SK-N-MC (cell line): Measurements from ENCODE around the gene CPLX3.

Source experiments
- DNase-seq: peaks from one replicate; pipeline ENCODE4 v3.0.0-alpha.2; 2011; ENCODE audit warnings: low read depth, low spot score
- H3K27ac ChIP-seq: fragments of 200-600 bp; sonication (generic); 2 replicates; pipeline ENCODE4 v1.5.1; 2016; ENCODE audit warnings: mixed run types
- H3K36me3 ChIP-seq: fragments of 200-600 bp; sonication (generic); 2 replicates; pipeline ENCODE4 v1.6.1; 2017; ENCODE audit warnings: antibody characterized with exemption, low read length, mixed read lengths; ENCODE audit not compliant: insufficient read depth
- H3K4me3 ChIP-seq: fragments of 200-600 bp; sonication (generic); 2 replicates; pipeline ENCODE4 v1.5.1; 2016
- H3K9ac ChIP-seq: fragments of 200-600 bp; sonication (generic); 2 replicates; pipeline ENCODE4 v1.8.0; 2017; ENCODE audit warnings: mixed run types, mixed read lengths; ENCODE audit not compliant: insufficient read length
- H3K9me3 ChIP-seq: fragments of 200-600 bp; sonication (generic); 2 replicates; pipeline ENCODE4 v1.6.1; 2017; ENCODE audit warnings: low read depth, mild to moderate bottlenecking, antibody characterized with exemption, low read length, moderate library complexity, mixed read lengths
- EZH2 ChIP-seq: fragments of 200-600 bp; sonication (generic); IDR thresholded peaks from one replicate; pipeline ENCODE4 v1.6.1; 2017; ENCODE audit warnings: antibody characterized with exemption
- FOXP2 ChIP-seq: optimal IDR thresholded peaks from 2 replicates; pipeline ENCODE3; 2011; ENCODE audit warnings: mild to moderate bottlenecking, moderate library complexity; ENCODE audit not compliant: insufficient read depth; ENCODE audit errors: extremely low read length, control extremely low read depth
- POLR2AphosphoS5 ChIP-seq: IDR thresholded peaks from 2 replicates; pipeline ENCODE4 v1.6.1; 2012; ENCODE audit warnings: mild to moderate bottlenecking, low read depth, low read length, borderline replicate concordance

The CPLX3 gene

GRCh38 chr15:74840851-74841775, 14.7 kb downstream of the CPLX3 start:
- Histone ChIP-seq H3K9ac (no peak overlapping the region), H3K27ac (no peak overlapping the region), H3K9me3 (no peaks in the 10 kb centered on the region), H3K4me3 (peak overlapping the region; percentile 100), H3K36me3 (no peaks in the 10 kb centered on the region; the same call in 1 of the 2 replicates)
- TF ChIP-seq FOXP2: no peak
- no peak for TF ChIP-seq POLR2AphosphoS5
- no peak for TF ChIP-seq EZH2
- DNase-seq: no peak

- DNase-seq: no peak
- no peak overlapping the region for H3K27ac ChIP-seq
These were observed 15.5 kb downstream of the CPLX3 start for GRCh38 chr15:74841891-74842373.

GRCh38 chr15:74842581-74843444, 16.4 kb downstream of the CPLX3 start, which contains the start of gene ULK3:
TSS of gene ULK3 (minus strand) at chr15:74843156. CDS start at chr15:74843105, 51 bp downstream.
- no peak for DNase-seq
- TF ChIP-seq POLR2AphosphoS5 (peak; percentile 79), FOXP2 (no peak)
- no peaks in the 10 kb centered on the region for H3K9me3 ChIP-seq
- peak within 1 kb of the TSS; percentile 100 for H3K4me3 ChIP-seq
- peak within 1 kb of the TSS; percentile 95 for H3K9ac ChIP-seq
- H3K27ac ChIP-seq: peak within 1 kb of the TSS; percentile 91
- peaks cover 4% of the 10 kb centered on the region; the same call in 1 of the 2 replicates for H3K36me3 ChIP-seq

More at GRCh38 chr15:74841891-74842373, 15.5 kb downstream of the CPLX3 start:
- H3K9me3 ChIP-seq: no peaks in the 10 kb centered on the region
- TF ChIP-seq FOXP2 (no peak), EZH2 (no peak), POLR2AphosphoS5 (no peak)
- no peaks in the 10 kb centered on the region; the same call in 1 of the 2 replicates for H3K36me3 ChIP-seq
- peak overlapping the region; percentile 100 for H3K4me3 ChIP-seq
- peak overlapping the region; percentile 95 for H3K9ac ChIP-seq

GRCh38 chr15:74843445-74843828, 17.0 kb downstream of the CPLX3 start:
- Histone ChIP-seq H3K36me3 (peaks cover 9% of the 10 kb centered on the region; the same call in 1 of the 2 replicates), H3K27ac (peak overlapping the region; percentile 91), H3K4me3 (peak overlapping the region; percentile 100), H3K9ac (peak overlapping the region; percentile 76), H3K9me3 (no peaks in the 10 kb centered on the region)
- TF ChIP-seq POLR2AphosphoS5: no peak
- TF ChIP-seq FOXP2: no peak
- no peak for TF ChIP-seq EZH2
- DNase-seq: no peak

GRCh38 chr15:74843891-74844299, 17.5 kb downstream of the CPLX3 start:
- DNase-seq: no peak
- Histone ChIP-seq H3K27ac (peak overlapping the region; percentile 91), H3K9me3 (no peaks in the 10 kb centered on the region), H3K9ac (peak overlapping the region; percentile 76), H3K4me3 (no peak overlapping the region), H3K36me3 (peaks cover 12% of the 10 kb centered on the region; the same call in 1 of the 2 replicates)
- TF ChIP-seq POLR2AphosphoS5: no peak

- H3K9ac ChIP-seq: no peak overlapping the region
- peak overlapping the region; percentile 40; the same call in 1 of the 2 replicates for H3K27ac ChIP-seq
- H3K36me3 ChIP-seq: peaks cover 12% of the 10 kb centered on the region; the same call in 1 of the 2 replicates
- no peak for DNase-seq
- H3K9me3 ChIP-seq: no peaks in the 10 kb centered on the region
- TF ChIP-seq FOXP2: no peak
- H3K4me3 ChIP-seq: no peak overlapping the region
These were observed 18.1 kb downstream of the CPLX3 start for GRCh38 chr15:74844319-74845207.

GRCh38 chr15:74845208-74845568, 18.8 kb downstream of the CPLX3 start:
- H3K4me3 ChIP-seq: no peak overlapping the region

More at GRCh38 chr15:74845208-74845568, 18.8 kb downstream of the CPLX3 start:
- TF ChIP-seq POLR2AphosphoS5 (no peak), EZH2 (no peak), FOXP2 (no peak)
- no peak for DNase-seq
- Histone ChIP-seq H3K27ac (no peak overlapping the region), H3K9ac (no peak overlapping the region), H3K36me3 (peaks cover 17% of the 10 kb centered on the region; the same call in 1 of the 2 replicates), H3K9me3 (no peaks in the 10 kb centered on the region)
